K562 (cell line): ENCODE data around the gene ZNF467. TPM values are rescaled to one million over a fixed set of nuclear protein-coding genes. Genes with fewer than 3 reads are reported as not detected.

ENCODE experiments used
- CHD7 ChIP-seq: fragments of 200-600 bp; sonication (generic); IDR thresholded peaks from one replicate; pipeline ENCODE4 v1.6.1; 2012; ENCODE audit warnings: mild to moderate bottlenecking, low read depth, low read length, inconsistent platforms
- E2F6 ChIP-seq, 2 experiments: IDR thresholded peaks; 2 replicates each; pipeline ENCODE4 v1.6.1; 2011; ENCODE audit warnings: borderline replicate concordance in 1 of 2, control low read depth in 1 of 2, low read depth in 1 of 2, low read length in 1 of 2, mild to moderate bottlenecking in 1 of 2, mixed read lengths in 1 of 2, moderate library complexity in 1 of 2; ENCODE audit not compliant: insufficient read depth in 1 of 2, insufficient read length in 1 of 2, poor library complexity in 1 of 2, severe bottlenecking in 1 of 2; ENCODE audit errors: extremely low read depth in 1 of 2
- HMBOX1 ChIP-seq: sonication (generic); IDR thresholded peaks from 2 replicates; pipeline ENCODE4 v1.6.1; 2016
- NUFIP1 ChIP-seq: fragments of 450-650 bp; IDR thresholded peaks from 2 replicates; pipeline ENCODE4 v1.6.1; 2018; ENCODE audit not compliant: partially characterized antibody
- SMAD4 ChIP-seq: fragments of 250-450 bp; sonication (Bioruptor Pico); conservative IDR thresholded peaks from 2 replicates; pipeline ENCODE4 v1.8.0; 2021; ENCODE audit warnings: inconsistent platforms, mild to moderate bottlenecking, moderate library complexity
- TCF3 ChIP-seq: sonication (generic); formaldehyde crosslinking; IDR thresholded peaks from 2 replicates; pipeline ENCODE4 v1.4.0; 2020; ENCODE audit warnings: mild to moderate bottlenecking, missing genetic modification reagents
- THAP7 ChIP-seq: fragments of 250-450 bp; sonication (Bioruptor Pico); IDR thresholded peaks from 2 replicates; pipeline ENCODE4 v1.5.0; 2021
- YY1 ChIP-seq, 3 experiments: IDR thresholded peaks; 2 replicates each; pipeline ENCODE4 v1.6.1; 2011; ENCODE audit warnings: low read length in 2 of 3, mild to moderate bottlenecking in 2 of 3, moderate library complexity in 2 of 3, borderline replicate concordance in 1 of 3, control low read depth in 1 of 3, low read depth in 1 of 3; ENCODE audit not compliant: insufficient read depth in 3 of 3, insufficient replicate concordance in 2 of 3, control insufficient read depth in 1 of 3, insufficient read length in 1 of 3; ENCODE audit errors: extremely low read depth in 1 of 3
- ZNF174 ChIP-seq: fragments of 250-450 bp; sonication (Bioruptor Pico); IDR thresholded peaks from 2 replicates; pipeline ENCODE4 v1.4.0; 2020; ENCODE audit warnings: mild to moderate bottlenecking
- ZNF24 ChIP-seq: fragments of 450-650 bp; IDR thresholded peaks from 2 replicates; pipeline ENCODE4 v1.6.1; 2016
- ZNF445 ChIP-seq: fragments of 250-450 bp; sonication (Bioruptor Pico); IDR thresholded peaks from 2 replicates; pipeline ENCODE4 v1.4.0; 2020; ENCODE audit warnings: low read depth, mild to moderate bottlenecking, moderate library complexity
- ZNF584 ChIP-seq: fragments of 200-800 bp; sonication (Bioruptor generic); IDR thresholded peaks from 2 replicates; pipeline ENCODE4 v1.6.1; 2016; ENCODE audit warnings: low read depth, mild to moderate bottlenecking, missing genetic modification characterization, missing compliant biosample characterization
- polyA plus RNA-seq, 8 experiments: library from polyadenylated mRNA; depleted of rRNA in 4 of 8; stranded (reverse) in 5 of 8; unstranded in 3 of 8; fragments of >200 nt; fragmentation: Nextera tagmentation in 2 of 8; fragmentation: Illumina TruSeq in 1 of 8; extraction: Ambion mirVana in 2 of 8; extraction: Trizol in 1 of 8; gene quantifications; 2 replicates each; pipeline versions ENCODE4 v1.2.1 to v1.2.3, GENCODE V29; 2011 to 2014; ENCODE audit warnings: inconsistent platforms in 1 of 8, missing spikeins in 1 of 8
- total RNA-seq, 7 experiments: library from RNA; depleted of rRNA in 6 of 7; stranded (reverse); fragments of >200 nt in 6 of 7; fragmentation: Illumina TruSeq in 2 of 7; extraction: Trizol in 2 of 7; gene quantifications; 2 replicates each; pipeline versions ENCODE4 v1.2.1 to v1.2.3, GENCODE V29; 2011 to 2021; ENCODE audit warnings: low replicate concordance in 1 of 7

Gene ZNF467
- total and polyA plus RNA-seq, 9 of the 15 experiments (the other 6 are each of a cell fraction or from before 2014, with no cell fraction given), result 0.32 to 14.2 (median 1.7) TPM

- TF ChIP-seq CHD7 (peak; percentile 21), HMBOX1 (peak; percentile 86), ZNF24 (no peak), TCF3 (CRISPR knock-in tag) (peak; percentile 58; the same call in 1 of the 2 replicates), YY1 (IDR thresholded peaks at IDR 0.05; ENCODE audit: borderline replicate concordance in 1 of 3, control insufficient read depth in 1 of 3, extremely low read depth in 1 of 3, insufficient read depth in 3 of 3, insufficient read length in 1 of 3, insufficient replicate concordance in 2 of 3, low read depth in 1 of 3, low read length in 2 of 3) (peak in 1 of 3 experiments; percentile 36), ZNF174 (no peak), THAP7 (CRISPR knock-in tag) (no peak), NUFIP1 (peak; percentile 59), SMAD4 (CRISPR knock-in tag) (peak; percentile 83), ZNF445 (CRISPR knock-in tag) (no peak), ZNF584 (CRISPR knock-in tag) (no peak), E2F6 (IDR thresholded peaks at IDR 0.05; ENCODE audit: borderline replicate concordance in 1 of 2, extremely low read depth in 1 of 2, insufficient read depth in 1 of 2, insufficient read length in 1 of 2, low read depth in 1 of 2, low read length in 1 of 2, poor library complexity in 1 of 2, severe bottlenecking in 1 of 2) (peak in 1 of 2 experiments; percentile 33)
Observed at GRCh38 chr7:149719912-149720335, 53.5 kb downstream of the ZNF467 start (continued).
